ELR (cell line): ENCODE measurements around the gene RSBN1L.
"Not testable (repeated sequence)": the region's sequence is repeated elsewhere in the genome, so short reads cannot be mapped to it uniquely, and the experiment has no call there.

Experiments used
- DNase-seq: peaks from one replicate; pipeline ENCODE4 v3.0.0-alpha.2; 2015; ENCODE audit warnings: low read depth

RSBN1L gene

DNA sequence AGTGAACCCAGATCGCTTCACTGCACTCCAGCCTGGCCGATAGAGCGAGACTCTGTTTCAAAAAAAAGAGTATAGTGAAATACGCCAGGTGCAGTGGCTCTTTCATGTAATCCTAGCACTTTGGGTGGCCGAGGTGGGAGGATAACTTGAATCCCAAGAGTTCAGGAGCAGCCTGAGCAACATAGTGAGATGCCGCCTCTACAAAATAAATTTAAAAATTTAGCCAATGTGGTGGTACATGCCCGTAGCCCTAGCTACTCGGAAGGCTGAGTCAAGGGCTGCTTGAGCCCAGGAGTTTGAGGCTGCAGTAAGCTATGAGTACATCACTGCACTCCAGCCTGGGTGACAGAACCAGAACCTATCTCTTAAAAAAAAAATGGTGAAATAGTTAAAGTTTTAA, 74.1 kb downstream of the RSBN1L start:
- DNase-seq: no peak

DNA sequence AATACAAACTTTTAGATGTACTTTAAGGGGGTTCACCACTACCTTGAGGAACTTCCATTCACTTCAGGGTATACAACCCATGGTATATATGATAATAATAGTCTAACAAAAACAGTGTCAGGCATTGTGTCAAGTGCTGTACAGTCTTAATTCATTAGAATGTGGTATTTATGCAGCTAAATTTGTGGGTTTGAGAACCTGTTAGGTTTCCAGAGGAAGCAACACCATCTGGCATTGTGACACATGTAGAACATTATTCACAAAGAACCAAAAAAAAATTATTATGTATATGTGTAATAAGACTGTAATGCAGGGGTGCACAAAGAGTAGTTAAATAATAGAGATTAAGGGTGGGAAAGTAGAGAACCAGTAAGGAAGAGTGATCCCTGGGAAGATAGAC, 75.6 kb downstream of the RSBN1L start:
- no peak for DNase-seq

DNA sequence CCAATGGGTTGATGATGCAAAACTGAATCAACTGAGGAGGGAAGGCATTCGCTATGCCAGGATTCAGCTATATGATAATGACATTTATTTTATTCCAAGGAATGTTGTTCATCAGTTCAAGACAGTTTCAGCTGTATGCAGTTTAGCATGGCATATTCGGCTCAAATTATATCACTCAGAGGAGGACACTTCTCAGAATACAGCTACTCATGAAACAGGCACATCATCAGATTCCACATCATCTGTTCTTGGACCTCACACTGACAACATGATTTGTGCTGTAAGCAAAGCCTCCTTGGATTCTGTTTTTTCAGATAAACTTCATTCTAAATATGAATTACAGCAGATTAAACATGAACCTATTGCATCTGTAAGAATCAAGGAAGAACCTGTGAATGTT, 82.3 kb downstream of the RSBN1L start:
- no peak for DNase-seq

DNA sequence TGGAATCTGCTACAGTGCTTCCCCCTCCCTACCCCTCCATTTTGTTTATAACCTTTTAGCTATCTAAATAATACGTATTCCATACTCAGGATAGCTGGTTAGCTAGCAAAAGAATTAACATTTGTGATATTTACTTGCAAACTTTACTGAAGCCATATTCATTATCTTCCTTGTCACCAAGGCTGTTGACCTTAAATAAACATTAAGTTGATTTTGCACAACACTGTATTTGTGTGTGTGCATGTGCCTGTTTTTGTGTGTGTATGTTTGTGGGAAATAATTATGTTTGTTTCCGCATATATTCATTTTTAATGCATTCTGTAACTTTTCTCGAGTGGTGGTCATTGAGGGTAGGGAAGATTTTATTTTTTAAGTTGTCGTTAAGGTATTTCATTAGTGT, 86.1 kb downstream of the RSBN1L start:
- no peak for DNase-seq

DNA sequence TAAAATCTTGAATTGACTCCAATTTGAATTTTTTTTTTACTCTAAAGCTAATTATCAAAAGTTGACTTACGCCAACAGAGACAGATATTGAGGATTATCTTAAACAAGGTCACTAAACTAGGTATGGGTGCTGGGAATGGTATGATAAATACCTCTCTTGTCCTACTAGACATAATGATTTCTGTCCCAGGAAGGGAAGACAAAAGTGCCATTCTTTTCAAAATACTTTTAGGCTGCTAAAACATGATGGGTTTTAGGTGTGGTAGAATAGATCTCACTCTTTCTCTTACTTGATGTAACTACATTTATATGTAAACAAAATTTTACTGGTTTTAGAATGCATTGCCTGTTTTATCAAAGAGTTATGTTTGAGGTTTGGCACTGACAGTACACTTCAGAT, 86.9 kb downstream of the RSBN1L start:
- DNase-seq: no peak

DNA sequence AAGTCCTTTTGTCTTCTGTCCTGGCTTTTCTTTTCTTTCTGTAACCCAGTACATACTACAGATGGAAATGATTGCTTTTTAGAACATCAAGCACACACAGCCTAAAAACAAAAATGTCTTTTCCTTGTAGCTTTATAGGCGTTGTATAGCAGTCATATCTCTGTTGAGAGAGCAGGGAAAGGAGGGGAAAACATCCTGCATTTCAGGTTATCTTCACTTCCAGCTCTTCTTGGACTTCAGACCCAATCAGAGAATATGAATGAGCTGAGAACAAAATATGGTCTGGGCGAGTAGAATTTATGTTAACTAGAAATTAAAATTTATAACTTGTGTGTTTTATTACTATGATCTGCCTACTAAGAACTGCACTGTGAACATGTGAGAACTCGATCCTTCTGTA, 87.3 kb downstream of the RSBN1L start:
- no peak for DNase-seq

DNA sequence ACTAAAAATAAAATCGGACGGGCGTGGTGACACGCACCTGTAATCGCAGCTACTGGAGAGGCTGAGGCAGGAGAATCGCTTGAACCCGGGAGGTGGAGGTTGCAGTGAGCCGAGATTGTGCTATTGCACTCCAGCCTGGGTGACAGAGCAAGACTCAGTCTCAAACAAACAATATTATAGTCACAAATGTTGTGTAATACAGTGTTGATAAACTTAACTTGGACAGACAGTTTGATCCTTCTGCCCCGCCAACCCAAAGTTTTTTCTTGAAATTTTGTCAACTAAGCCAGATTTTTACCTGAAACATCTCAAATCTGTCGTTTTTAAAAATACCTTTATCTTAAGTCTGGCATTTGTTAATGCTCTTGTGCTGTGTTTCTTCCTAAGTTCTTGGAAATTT, 88.2 kb downstream of the RSBN1L start:
- DNase-seq: not testable (repeated sequence)

DNA sequence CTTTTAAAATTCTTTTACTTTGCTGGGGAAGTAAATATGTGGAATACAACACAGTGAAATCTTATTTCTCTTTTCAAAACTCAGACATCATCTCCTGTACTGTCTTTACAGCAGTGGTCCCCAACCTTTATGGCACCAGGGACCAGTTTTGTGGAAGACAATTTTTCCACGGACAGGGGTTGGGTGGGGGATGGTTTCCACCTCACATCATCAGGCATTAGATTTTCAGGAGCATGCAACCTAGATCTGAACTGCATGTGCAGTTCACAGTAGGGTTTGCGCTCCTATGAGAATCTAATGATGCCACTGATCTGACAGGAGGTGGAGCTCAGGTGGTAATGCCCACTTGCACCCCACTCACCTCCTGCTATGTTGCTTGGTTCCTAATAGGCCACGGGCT, 89.8 kb downstream of the RSBN1L start:
- no peak for DNase-seq

- no peak for DNase-seq
Observed at GRCh38 chr7:77786741-77787140, 90.5 kb downstream of the RSBN1L start.

GRCh38 chr7:77788327-77788902, 92.2 kb downstream of the RSBN1L start:
- no peak for DNase-seq

DNA sequence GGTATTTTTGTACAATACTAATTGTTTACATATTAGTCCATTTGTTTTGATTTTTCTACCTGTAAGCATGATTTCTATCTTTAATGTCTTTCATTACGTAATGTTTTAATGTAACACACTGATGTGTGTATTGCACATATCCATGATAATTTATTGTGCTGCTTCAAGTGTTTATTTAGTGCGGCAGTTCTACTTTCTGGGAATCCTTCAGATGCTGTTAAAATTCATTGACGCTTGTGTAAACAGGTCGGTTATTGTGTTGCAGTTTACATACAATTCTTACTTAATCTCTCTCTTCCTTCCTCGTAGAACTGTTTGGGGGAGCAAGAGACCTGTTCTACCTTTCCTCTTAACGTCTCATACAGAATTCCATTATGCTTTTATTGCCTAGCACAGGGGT, 95.1 kb downstream of the RSBN1L start:
- DNase-seq: no peak

DNA sequence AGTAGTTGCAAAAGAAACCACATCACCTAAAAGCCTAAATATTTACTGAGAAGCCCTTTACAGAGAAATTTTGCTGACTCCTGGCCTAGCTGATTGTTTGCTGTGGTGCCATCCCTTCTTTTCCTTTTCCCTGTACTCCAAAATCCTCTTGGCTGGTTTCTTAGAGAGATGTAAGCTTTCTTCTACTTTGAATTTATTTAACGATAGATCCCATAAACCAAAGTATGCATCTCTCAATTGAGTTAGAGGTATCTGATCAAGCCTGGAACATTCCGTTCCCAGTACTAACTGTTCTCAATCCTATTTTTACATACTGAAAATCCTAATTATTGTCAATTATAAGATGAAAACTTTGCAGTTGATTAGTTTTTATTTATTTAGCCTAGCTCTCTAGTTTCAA, 95.7 kb downstream of the RSBN1L start:
- DNase-seq: no peak

DNA sequence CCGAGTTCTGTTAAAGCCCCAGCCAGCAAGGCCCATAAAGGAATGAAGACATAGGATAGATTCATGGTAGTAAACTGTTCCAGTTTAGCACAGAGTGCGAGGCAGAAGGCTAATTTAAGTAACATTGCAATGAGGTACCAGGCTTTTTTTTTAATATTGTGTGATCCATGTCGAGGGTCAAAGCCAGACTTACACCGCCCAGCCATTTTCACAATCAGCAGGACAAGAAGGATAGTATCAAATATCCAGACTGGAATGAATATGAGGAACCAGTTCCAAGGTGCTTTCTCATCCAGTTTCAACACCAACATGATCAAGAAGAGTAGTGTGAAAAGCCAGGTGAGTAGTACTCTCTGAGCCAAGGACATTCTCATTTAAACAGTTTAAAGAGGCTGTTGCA, 97.7 kb downstream of the RSBN1L start:
- no peak for DNase-seq

- DNase-seq: no peak
Observed at GRCh38 chr7:77796109-77796508, 99.8 kb downstream of the RSBN1L start.

DNA sequence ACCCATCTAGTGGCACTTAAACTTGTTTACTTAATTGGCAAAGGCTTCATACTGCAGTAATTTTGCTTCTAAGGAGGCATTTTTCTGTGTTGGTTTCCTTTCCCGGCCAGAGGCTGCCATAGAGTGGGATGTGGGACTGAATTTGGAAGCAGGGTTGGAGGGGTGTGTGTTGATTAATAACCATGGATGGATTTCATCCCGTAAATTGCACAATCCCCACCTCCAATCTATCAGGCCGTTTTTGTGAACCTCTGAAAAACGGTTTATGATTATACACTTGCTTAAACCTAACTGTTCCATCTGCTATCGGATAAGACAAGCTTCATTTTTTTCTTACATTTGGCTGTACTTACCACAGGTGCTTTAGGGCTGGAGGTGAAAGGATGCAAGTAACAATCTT, 100.7 kb downstream of the RSBN1L start:
- DNase-seq: no peak

GRCh38 chr7:77797734-77798393, 101.6 kb downstream of the RSBN1L start:
- no peak for DNase-seq

GRCh38 chr7:77798394-77799077, 102.3 kb downstream of the RSBN1L start, which contains the start of the genes PHTF2 and TMEM60:
Gene PHTF2, plus strand, starts transcription at chr7:77798773.
Gene TMEM60, minus strand, starts transcription at chr7:77798434. Its CDS starts 4,061 bp downstream, at chr7:77794373.
- DNase-seq: peak; percentile 99

DNA sequence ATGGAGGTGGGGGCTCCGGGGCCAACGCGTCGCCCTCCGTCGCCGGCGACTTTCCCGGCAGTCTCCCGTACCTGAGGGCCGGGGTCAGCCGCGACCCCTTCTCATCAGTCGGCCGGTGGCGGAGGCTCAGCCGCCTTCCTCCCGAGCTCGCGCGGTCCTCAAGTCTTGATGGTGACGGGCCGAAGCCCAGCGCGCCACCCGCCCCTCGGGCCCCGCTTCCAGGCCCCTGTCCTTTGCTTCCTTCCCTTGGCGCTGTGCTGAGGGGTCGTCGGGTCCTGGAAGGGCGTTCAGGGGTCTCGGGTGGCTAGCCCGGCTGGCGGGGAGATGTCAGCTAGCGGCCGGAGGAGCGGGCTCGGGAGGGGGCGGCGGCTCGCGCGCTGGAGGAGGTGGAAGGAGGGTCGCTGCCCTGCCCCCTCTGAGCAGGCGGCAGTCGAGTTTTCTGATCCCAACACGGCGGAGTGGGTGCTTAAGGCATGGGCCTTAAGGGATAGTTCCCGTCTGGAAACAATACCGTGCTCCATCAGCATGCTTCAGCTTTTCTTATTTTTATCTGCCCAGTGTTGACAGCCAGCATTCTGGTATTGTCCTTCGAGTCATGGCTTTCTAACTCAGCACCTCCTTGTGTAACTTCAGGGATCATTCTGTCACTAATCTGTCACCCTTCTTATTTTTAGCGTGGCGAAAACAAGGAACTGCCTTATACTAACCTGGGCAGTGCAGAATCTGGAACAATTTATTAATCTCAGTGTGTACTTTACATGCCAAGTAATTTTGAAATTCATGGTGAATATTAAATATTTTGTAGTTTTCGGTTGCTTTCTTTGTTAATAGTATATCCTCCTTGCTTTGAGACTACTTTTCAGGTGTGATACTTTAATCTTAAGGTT, 103.1 kb downstream of the RSBN1L start:
- DNase-seq: peak; percentile 53

DNA sequence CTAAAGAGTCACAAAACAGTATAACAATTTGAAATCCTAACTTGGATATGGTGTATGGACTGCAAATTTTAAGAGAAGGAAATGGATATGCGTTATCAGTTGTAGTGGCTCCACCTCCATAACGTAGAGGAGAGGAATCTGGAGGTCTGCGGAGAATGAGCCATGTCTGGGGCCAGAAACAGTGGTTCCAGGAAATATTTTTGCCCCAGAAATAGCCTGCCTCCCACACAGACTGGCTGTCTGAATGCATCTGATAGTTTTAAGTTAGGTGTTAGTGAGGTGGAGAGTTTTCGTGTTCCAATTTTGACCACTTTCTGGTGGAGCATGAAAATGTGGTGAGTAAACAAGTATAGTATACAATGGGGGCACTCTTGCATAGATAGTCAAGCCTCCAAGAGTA, 103.9 kb downstream of the RSBN1L start:
- DNase-seq: peak; percentile 38

- DNase-seq: no peak
Observed at GRCh38 chr7:77800730-77801129, 104.5 kb downstream of the RSBN1L start.

GRCh38 chr7:77802557-77803405, 106.5 kb downstream of the RSBN1L start:
- peak; percentile 13 for DNase-seq

DNA sequence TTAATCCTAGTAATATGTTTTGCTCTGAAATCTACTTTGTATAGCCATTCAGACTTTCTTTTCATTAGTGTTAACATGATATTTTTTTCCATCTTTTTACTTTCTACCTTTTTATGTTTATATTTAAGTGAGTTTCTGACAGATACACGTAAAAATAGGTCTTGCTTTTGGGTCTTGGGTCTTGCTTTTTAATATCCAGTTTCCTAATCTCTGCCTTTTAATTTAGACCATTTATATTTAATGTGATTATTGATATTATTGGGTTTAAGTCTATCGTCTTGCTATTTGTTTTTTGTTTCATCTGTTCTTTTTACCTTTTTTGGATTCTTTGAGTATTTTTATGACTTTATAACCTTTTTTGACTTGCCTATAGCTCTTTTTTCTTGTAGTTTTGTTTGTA, 110.2 kb downstream of the RSBN1L start:
- no peak for DNase-seq
